GM12801 (cell line): ENCODE measurements around the gene UPK2.

ENCODE experiments used
- CTCF ChIP-seq: IDR thresholded peaks from one replicate; pipeline ENCODE4 v1.5.1; 2011; ENCODE audit warnings: control low read depth; ENCODE audit not compliant: insufficient read length; ENCODE audit errors: extremely low read depth

Gene UPK2

GRCh38 chr11:118975771-118976709 is 19.9 kb downstream of the UPK2 start:
- TF ChIP-seq CTCF = no peak

- no peak for TF ChIP-seq CTCF
Observed at GRCh38 chr11:118979434-118979833, 23.3 kb downstream of the UPK2 start.

- no peak for TF ChIP-seq CTCF
Observed at GRCh38 chr11:118980191-118980881, 24.2 kb downstream of the UPK2 start.

GRCh38 chr11:118984825-118985224 is 28.7 kb downstream of the UPK2 start:
- TF ChIP-seq CTCF = no peak

- TF ChIP-seq CTCF = no peak
Observed at GRCh38 chr11:118988280-118988679, 32.2 kb downstream of the UPK2 start.

- no peak for TF ChIP-seq CTCF
Observed at GRCh38 chr11:118996926-118997626, 41.0 kb downstream of the UPK2 start.
